Measurements from ENCODE around the gene MOB2. TPM values are rescaled to one million over a fixed set of nuclear protein-coding genes. Genes with fewer than 3 reads are reported as not detected.

The MOB2 gene
- total RNA-seq, 2 experiments from 2014 or later, result 22.4 to 27.5 TPM

- intact Hi-C loops (cut with micrococcal nuclease; ENCODE audit: unreplicated experiment), result no loop called here
- CTCF ChIA-PET (ENCODE audit: unreplicated experiment), result no interaction called here
- no peak for DNase-seq (ENCODE audit: low spot score)
- POLR2A ChIA-PET, result no interaction called here
- H3K4me2 ChIP-seq (ENCODE audit: low read length), result no peak overlapping the region
- H3K79me2 ChIP-seq (ENCODE audit: insufficient read depth, low read depth, low read length), result no peaks in the 10 kb centered on the region
- H3K9me2 ChIP-seq (ENCODE audit: insufficient read depth, low read length), result no peaks in the 10 kb centered on the region
- H3K27ac ChIP-seq (ENCODE audit: low read depth, low read length, poor library complexity, severe bottlenecking), result no peak overlapping the region
- BruUV-seq (replicated peaks), result no TSS peak
- no peak overlapping the region for H3K4me3 ChIP-seq (ENCODE audit: low read depth, low read length, poor library complexity, severe bottlenecking)
- H3K4me1 ChIP-seq (ENCODE audit: insufficient read depth, low read length, poor library complexity, severe bottlenecking), result no peaks in the 10 kb centered on the region
- no peaks in the 10 kb centered on the region for H3K9me3 ChIP-seq (ENCODE audit: low read length)
- no peak overlapping the region for H2AFZ ChIP-seq (ENCODE audit: low read length)
- no peaks in the 10 kb centered on the region for H3K36me3 ChIP-seq (ENCODE audit: insufficient read depth, low read length)
- H4K20me1 ChIP-seq (ENCODE audit: insufficient read depth, low read length), result peaks cover 7% of the 10 kb centered on the region; the same call in 1 of the 2 replicates
- TF ChIP-seq CTCF (conservative IDR thresholded peaks at IDR 0.05; ENCODE audit: low read length) (no peak), EZH2phosphoT487 (IDR thresholded peaks at IDR 0.05; ENCODE audit: borderline replicate concordance, low read depth, low read length) (no peak)
Observed at GRCh38 chr11:1496091-1496760, 9.6 kb upstream of the MOB2 start.

- no peak for DNase-seq (ENCODE audit: low spot score)
- no TSS peak for BruUV-seq (replicated peaks)
- H2AFZ ChIP-seq (ENCODE audit: low read length), result no peak overlapping the region
- intact Hi-C loops (cut with micrococcal nuclease; ENCODE audit: unreplicated experiment), result no loop called here
- no peaks in the 10 kb centered on the region for H3K4me1 ChIP-seq (ENCODE audit: insufficient read depth, low read length, poor library complexity, severe bottlenecking)
- H3K79me2 ChIP-seq (ENCODE audit: insufficient read depth, low read depth, low read length), result no peaks in the 10 kb centered on the region
- TF ChIP-seq CTCF (conservative IDR thresholded peaks at IDR 0.05; ENCODE audit: low read length) (no peak), EZH2phosphoT487 (IDR thresholded peaks at IDR 0.05; ENCODE audit: borderline replicate concordance, low read depth, low read length) (no peak)
- H3K4me3 ChIP-seq (ENCODE audit: low read depth, low read length, poor library complexity, severe bottlenecking), result no peak overlapping the region
- peaks cover 7% of the 10 kb centered on the region; the same call in 1 of the 2 replicates for H4K20me1 ChIP-seq (ENCODE audit: insufficient read depth, low read length)
- H3K36me3 ChIP-seq (ENCODE audit: insufficient read depth, low read length), result no peaks in the 10 kb centered on the region
- POLR2A ChIA-PET, result interaction anchor here (0.7 kb wide), 1 partner anchor 437 kb away, joined by 3 read pairs; no protein-coding TSS in a partner anchor
- no peak overlapping the region for H3K4me2 ChIP-seq (ENCODE audit: low read length)
- no peaks in the 10 kb centered on the region for H3K9me2 ChIP-seq (ENCODE audit: insufficient read depth, low read length)
- no peaks in the 10 kb centered on the region for H3K9me3 ChIP-seq (ENCODE audit: low read length)
- H3K27ac ChIP-seq (ENCODE audit: low read depth, low read length, poor library complexity, severe bottlenecking), result no peak overlapping the region
- CTCF ChIA-PET (ENCODE audit: unreplicated experiment), result no interaction called here
Observed at GRCh38 chr11:1494650-1495049, 8.1 kb upstream of the MOB2 start.

GRCh38 chr11:1493650-1494244, 7.2 kb upstream of the MOB2 start:
- Histone ChIP-seq H2AFZ (ENCODE audit: low read length) (no peak overlapping the region), H3K79me2 (ENCODE audit: insufficient read depth, low read depth, low read length) (no peaks in the 10 kb centered on the region), H3K9me2 (ENCODE audit: insufficient read depth, low read length) (no peaks in the 10 kb centered on the region), H3K9me3 (ENCODE audit: low read length) (no peaks in the 10 kb centered on the region), H3K4me3 (ENCODE audit: low read depth, low read length, poor library complexity, severe bottlenecking) (no peak overlapping the region), H3K4me1 (ENCODE audit: insufficient read depth, low read length, poor library complexity, severe bottlenecking) (no peaks in the 10 kb centered on the region), H3K4me2 (ENCODE audit: low read length) (no peak overlapping the region), H3K36me3 (ENCODE audit: insufficient read depth, low read length) (no peaks in the 10 kb centered on the region), H4K20me1 (ENCODE audit: insufficient read depth, low read length) (peaks cover 7% of the 10 kb centered on the region; the same call in 1 of the 2 replicates), H3K27ac (ENCODE audit: low read depth, low read length, poor library complexity, severe bottlenecking) (no peak overlapping the region)
- no peak for DNase-seq (ENCODE audit: low spot score)
- intact Hi-C loops (cut with micrococcal nuclease; ENCODE audit: unreplicated experiment), result no loop called here
- CTCF ChIA-PET (ENCODE audit: unreplicated experiment), result interaction anchor here (0.6 kb wide), 1 partner anchor 253 kb away, joined by 3 read pairs; no protein-coding TSS in a partner anchor
- no TSS peak for BruUV-seq (replicated peaks)
- POLR2A ChIA-PET, result interaction anchor here (0.7 kb wide), 1 partner anchor 438 kb away, joined by 3 read pairs; no protein-coding TSS in a partner anchor
- TF ChIP-seq CTCF (conservative IDR thresholded peaks at IDR 0.05; ENCODE audit: low read length) (no peak), EZH2phosphoT487 (IDR thresholded peaks at IDR 0.05; ENCODE audit: borderline replicate concordance, low read depth, low read length) (no peak)
